Upper lobe of right lung (tissue), 1 donor: ENCODE results near the gene TRIM43. TPM values are rescaled to one million over a fixed set of nuclear protein-coding genes. Genes with fewer than 3 reads are reported as not detected.
A peak's percentile ranks its signal among the peaks of the same experiment; 100 is the strongest.
"Not testable (repeated sequence)": the region's sequence is repeated elsewhere in the genome, so short reads cannot be mapped to it uniquely, and the experiment has no call there.

ENCODE experiments used
- ATAC-seq: fragments of 200-7000 bp; cut with Tn5 transposase; one replicate; pipeline ENCODE4 v1.9.1; 2020; ENCODE audit warnings: mild to moderate bottlenecking, moderate library complexity
- DNase-seq: peaks from one replicate; pipeline ENCODE4 v3.0.0-alpha.2; 2020
- H3K27ac ChIP-seq: fragments of 200-600 bp; one replicate; pipeline ENCODE4 v1.8.0; 2022
- H3K27me3 ChIP-seq: fragments of 200-600 bp; one replicate; pipeline ENCODE4 v1.8.0; 2022; ENCODE audit warnings: mild to moderate bottlenecking
- H3K36me3 ChIP-seq: fragments of 200-600 bp; one replicate; pipeline ENCODE4 v1.8.0; 2022
- H3K4me1 ChIP-seq: fragments of 200-600 bp; one replicate; pipeline ENCODE4 v1.8.0; 2022
- H3K4me3 ChIP-seq: fragments of 200-600 bp; one replicate; pipeline ENCODE4 v1.8.0; 2022; ENCODE audit warnings: mild to moderate bottlenecking
- H3K9me3 ChIP-seq: fragments of 200-600 bp; one replicate; pipeline ENCODE4 v1.8.0; 2022
- intact Hi-C: fragments of 100-400 bp; cut with DNase I; formaldehyde crosslinking; loops from one replicate; pipeline ENCODE4 v1.11.0; 2022
- total RNA-seq: library from RNA; stranded (reverse); fragmentation: NEBNext Ultra II Directional; extraction: Animal tissue kit (Norgen Biotek cat#: 25700); gene quantifications from one replicate; pipeline ENCODE4 v1.2.1, GENCODE V29; 2021
- donor health status: DM: no; HTN: yes; CAD: no; lungs with severe emphysema.

The TRIM43 gene
- total RNA-seq, 1 donor from 2014 or later = not detected

DNA sequence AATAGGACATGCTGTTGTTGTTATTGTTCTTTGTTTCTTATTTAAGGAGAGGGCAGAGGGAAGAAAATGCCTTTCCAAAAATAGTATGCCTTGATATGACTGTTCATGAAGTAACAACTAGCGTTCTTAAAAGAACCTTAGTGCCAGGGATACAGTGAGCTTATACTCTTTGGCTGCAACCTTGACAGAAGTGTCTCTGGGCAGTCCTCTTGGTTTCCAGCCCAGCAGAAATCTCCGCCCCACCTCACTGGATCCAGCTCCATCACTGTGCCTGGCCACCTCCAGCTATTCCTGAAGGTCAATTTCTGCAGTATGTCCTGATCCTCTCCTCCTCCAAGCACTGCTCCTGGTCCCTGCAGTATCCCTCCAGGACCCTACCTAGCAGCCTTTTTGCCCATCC lies 39.2 kb downstream of the TRIM43 start:
- ATAC-seq, H3K27me3 ChIP-seq, H3K4me1 ChIP-seq, H3K9me3 ChIP-seq, H3K27ac ChIP-seq, H3K4me3 ChIP-seq, intact Hi-C loops, H3K36me3 ChIP-seq, DNase-seq: not testable (repeated sequence)

DNA sequence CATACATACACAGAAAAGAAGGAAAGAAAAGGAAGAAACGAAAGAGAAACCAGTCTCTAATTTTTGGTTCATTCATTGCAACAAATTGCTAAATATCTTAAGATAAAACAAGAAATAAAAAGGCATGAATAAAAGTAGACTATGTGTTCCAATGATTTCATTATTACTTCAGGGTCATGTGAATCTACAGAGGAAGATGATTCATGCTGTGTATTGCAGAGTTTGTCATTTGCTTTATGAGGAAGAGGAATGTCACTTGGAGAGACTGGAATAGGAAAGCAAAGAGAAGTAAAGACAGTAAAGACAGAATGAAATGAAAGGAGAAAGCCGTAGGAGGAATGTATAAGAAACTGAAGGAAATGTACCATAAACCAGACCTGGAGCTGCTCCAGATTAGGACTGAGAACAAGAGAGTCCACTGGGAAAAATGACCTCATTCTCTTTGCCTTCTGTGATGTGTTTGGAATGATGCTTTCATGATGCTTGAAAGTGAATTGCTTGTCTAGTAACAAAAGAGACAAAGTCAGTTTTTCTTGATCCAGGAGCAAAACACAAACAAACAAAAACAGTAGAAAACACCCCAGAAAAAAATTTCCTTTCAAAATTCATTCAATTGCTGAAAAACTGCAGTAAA lies 41.9 kb downstream of the TRIM43 start:
- DNase-seq, intact Hi-C loops, H3K4me1 ChIP-seq, H3K9me3 ChIP-seq, H3K36me3 ChIP-seq, H3K27ac ChIP-seq, H3K4me3 ChIP-seq, H3K27me3 ChIP-seq: not testable (repeated sequence)
- peak; percentile 69 for ATAC-seq

DNA sequence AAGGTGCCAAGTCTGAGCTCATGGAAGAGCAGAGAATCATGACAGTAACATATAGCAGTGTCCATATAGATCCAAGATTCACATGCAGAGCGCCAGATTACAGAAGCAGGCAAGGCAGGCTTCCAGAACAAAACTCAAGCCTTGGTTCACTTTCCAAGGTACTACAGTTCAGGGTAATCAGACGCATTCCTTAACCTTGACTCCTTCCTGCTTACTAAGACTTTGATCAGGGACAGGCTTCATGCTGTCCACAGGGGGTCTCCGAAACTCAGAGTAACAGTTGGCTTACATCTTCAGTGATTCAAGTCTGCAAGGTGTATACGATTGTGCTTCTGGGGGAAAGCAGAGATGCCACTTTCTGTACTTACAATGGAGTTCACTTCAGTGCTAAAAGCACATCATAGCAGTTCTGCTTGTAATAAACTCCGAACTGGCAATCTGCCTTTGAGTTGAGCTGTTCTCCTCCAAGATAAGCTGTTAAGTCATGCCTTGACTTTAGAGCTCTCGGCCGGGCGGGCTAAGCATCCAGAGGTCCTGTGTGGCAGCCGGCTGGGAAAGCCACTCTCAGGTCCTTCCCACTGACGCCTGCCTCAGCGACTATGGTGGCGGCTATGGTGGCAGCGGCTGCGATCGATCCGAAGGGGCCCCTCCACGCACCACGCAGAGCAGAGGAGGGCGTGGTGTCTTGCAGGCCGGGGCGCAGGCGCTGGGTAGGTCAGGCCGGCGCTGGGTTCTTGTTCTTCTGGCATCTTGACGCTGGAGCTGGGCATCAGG lies 48.9 kb downstream of the TRIM43 start:
- H3K9me3 ChIP-seq, H3K36me3 ChIP-seq, DNase-seq, H3K4me3 ChIP-seq, H3K4me1 ChIP-seq, H3K27ac ChIP-seq, H3K27me3 ChIP-seq, intact Hi-C loops: not testable (repeated sequence)
- ATAC-seq = peak; percentile 66

- H3K27me3 ChIP-seq, DNase-seq, H3K4me1 ChIP-seq, H3K9me3 ChIP-seq, H3K27ac ChIP-seq, H3K36me3 ChIP-seq, intact Hi-C loops, H3K4me3 ChIP-seq: not testable (repeated sequence)
- peak; percentile 71 for ATAC-seq
These were observed 49.4 kb downstream of the TRIM43 start for GRCh38 chr2:95641289-95641575.

DNA sequence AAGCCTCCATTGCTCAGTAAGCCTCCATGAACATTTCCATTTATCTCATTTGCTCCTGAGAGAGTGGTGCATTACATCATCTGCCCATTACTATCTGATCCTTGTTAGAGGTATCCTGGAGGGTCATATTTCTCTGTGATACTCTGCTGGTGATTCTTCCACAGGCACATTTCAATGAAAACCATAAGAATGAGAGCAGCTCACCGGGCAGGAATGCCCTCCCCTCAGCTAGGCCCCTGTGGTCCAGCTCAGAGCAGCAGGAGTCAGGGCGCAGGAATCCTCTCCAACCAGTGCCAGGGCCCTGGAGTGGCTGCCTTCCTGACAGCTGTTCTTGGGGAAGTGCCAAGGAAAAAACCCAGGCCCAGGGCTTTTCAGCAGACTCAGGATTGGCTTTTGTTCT lies 50.0 kb downstream of the TRIM43 start:
- H3K4me1 ChIP-seq, H3K36me3 ChIP-seq, H3K9me3 ChIP-seq, intact Hi-C loops, H3K27ac ChIP-seq, DNase-seq, H3K27me3 ChIP-seq, H3K4me3 ChIP-seq: not testable (repeated sequence)
- peak; percentile 45 for ATAC-seq

GRCh38 chr2:95642360-95642759 lies 50.6 kb downstream of the TRIM43 start:
- H3K4me1 ChIP-seq, intact Hi-C loops, H3K36me3 ChIP-seq, H3K4me3 ChIP-seq, H3K27me3 ChIP-seq, ATAC-seq, H3K27ac ChIP-seq, DNase-seq, H3K9me3 ChIP-seq: not testable (repeated sequence)

DNA sequence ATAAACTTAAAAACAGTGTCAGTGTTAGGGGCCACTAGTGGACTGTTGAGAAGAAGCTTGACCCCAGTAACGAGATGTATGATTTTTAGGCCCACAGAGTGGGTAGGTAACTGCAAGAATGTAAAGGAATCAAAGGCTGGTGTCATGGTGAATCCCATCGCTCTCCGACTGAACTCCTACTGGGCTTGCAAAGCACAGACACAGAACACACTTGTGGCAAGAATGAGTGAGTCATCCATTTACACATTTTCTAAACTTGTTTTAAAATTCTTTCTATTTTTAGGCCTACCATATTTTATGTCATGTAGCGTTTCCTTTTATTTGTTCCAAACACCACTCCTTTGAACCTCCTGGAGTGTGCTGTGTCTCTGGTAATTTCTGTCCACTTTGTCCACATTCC lies 51.1 kb downstream of the TRIM43 start:
- ATAC-seq = not testable (repeated sequence)

DNA sequence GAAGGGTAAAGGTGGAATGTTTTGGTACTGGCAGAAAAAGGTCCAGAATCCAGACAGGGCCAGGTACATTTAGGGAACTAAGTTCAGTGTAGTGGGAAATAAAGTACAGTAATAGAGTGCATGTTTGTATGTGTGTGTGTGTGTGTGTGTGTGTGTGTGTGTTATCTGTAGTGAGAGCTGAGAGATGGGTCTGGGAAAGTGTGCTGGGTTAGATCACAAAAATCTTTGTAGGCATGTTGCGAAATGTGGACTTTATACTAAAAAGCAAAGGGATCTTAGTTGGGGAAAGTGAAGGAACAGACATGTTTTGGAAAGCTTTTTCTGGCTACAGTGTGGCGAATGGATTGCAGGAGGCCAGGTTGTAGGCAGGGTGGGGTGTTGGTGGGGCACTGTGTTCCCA lies 53.5 kb downstream of the TRIM43 start:
- H3K4me1 ChIP-seq, DNase-seq, H3K36me3 ChIP-seq, H3K27ac ChIP-seq, H3K9me3 ChIP-seq, H3K27me3 ChIP-seq, intact Hi-C loops, H3K4me3 ChIP-seq, ATAC-seq: not testable (repeated sequence)

More for the DNA sequence above, 51.1 kb downstream of the TRIM43 start:
- H3K4me1 ChIP-seq, H3K4me3 ChIP-seq, H3K36me3 ChIP-seq, DNase-seq, H3K9me3 ChIP-seq, H3K27me3 ChIP-seq, H3K27ac ChIP-seq, intact Hi-C loops: not testable (repeated sequence)

DNA sequence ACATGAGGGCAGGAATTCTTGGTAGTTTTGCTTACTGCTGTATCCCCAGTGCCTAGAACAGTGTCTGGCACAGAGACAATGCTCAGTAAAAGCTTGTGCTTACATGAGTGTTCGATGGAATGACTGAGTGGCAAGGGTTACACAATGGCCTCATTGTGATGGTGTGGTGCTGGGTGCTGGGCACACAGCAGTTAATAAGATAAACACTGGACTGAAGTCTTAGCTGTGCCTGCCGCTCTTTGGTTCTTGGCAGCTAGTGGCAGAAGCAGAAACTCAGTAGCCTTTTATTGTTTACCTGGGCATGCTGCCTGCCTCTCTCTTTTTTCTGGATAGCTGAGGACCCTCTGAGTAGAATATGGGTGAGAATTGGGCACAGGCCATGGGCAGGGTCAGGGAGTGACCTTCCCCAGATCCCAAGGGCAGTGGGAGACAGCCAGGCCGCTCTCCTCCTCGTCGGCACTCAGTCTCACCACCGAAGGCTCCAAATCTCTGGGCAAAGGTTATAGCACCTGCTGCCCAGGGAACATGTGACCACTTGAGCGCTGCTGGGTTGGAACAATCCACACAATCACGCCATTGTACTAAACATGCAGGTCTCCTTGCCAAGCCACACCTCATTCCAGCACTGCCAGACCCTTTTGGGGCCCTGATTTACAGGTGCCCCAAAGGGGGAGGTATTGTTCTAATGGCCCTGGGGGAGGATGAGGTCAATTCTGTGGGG lies 54.6 kb downstream of the TRIM43 start:
- H3K27me3 ChIP-seq, intact Hi-C loops, H3K36me3 ChIP-seq, H3K4me1 ChIP-seq, H3K4me3 ChIP-seq, DNase-seq, H3K9me3 ChIP-seq, H3K27ac ChIP-seq: not testable (repeated sequence)
- peak; percentile 80 for ATAC-seq

GRCh38 chr2:95648894-95649544 lies 57.2 kb downstream of the TRIM43 start:
- DNase-seq, H3K27ac ChIP-seq, ATAC-seq, H3K4me1 ChIP-seq, H3K36me3 ChIP-seq, H3K27me3 ChIP-seq, H3K4me3 ChIP-seq, intact Hi-C loops, H3K9me3 ChIP-seq: not testable (repeated sequence)

Other genes starting within 250 kb of the TRIM43 start
- 22.8 TPM for gene FAHD2A, start 189.3 kb upstream of the TRIM43 start, total RNA-seq
- gene TRIM43B, start 107.2 kb upstream of the TRIM43 start, total RNA-seq = not detected